H1 (cell line): ENCODE measurements around the gene RPS27. TPM values are rescaled to one million over a fixed set of nuclear protein-coding genes. Genes with fewer than 3 reads are reported as not detected.
A peak's percentile ranks its signal among the peaks of the same experiment; 100 is the strongest.

Experiments
- CTCF ChIA-PET: fragments of 300-600 bp; sonication (Branson Sonifier 250); formaldehyde crosslinking; loops from one replicate; lab custom pipeline; 2021; ENCODE audit not compliant: partially characterized antibody; lab: Charles Lee
- POLR2A ChIA-PET: fragments of 300-600 bp; sonication (Branson Sonifier 250); formaldehyde crosslinking; loops from one replicate; lab custom pipeline; 2021; ENCODE audit warnings: inconsistent platforms; ENCODE audit not compliant: partially characterized antibody; lab: Charles Lee
- DNase-seq, 2 experiments: peaks; one replicate each; pipeline versions ENCODE4 v3.0.0 to v3.0.0-alpha.2; 2010 to 2022; ENCODE audit warnings: low spot score in 2 of 2, low read depth in 1 of 2, mixed read lengths in 1 of 2
- FAIRE-seq: peaks from 2 replicates; lab custom pipeline; 2011; peaks lifted over from hg19 to GRCh38; lab: Jason Lieb, UNC
- H2AFZ ChIP-seq: 2 replicates; pipeline ENCODE4 v1.8.1; 2012; ENCODE audit warnings: low read length, inconsistent platforms
- H2AK5ac ChIP-seq: 2 replicates; pipeline ENCODE4 v1.6.1; 2013; ENCODE audit warnings: low read depth, low read length
- H2BK120ac ChIP-seq: replicated peaks from 2 replicates; pipeline ENCODE3; 2013; ENCODE audit warnings: low read depth, low read length, inconsistent platforms
- H2BK12ac ChIP-seq: 2 replicates; pipeline ENCODE4 v1.6.1; 2013; ENCODE audit warnings: low read depth, low read length
- H2BK15ac ChIP-seq: 2 replicates; pipeline ENCODE4 v1.6.1; 2013; ENCODE audit warnings: low read length
- H2BK20ac ChIP-seq: 2 replicates; pipeline ENCODE4 v1.6.1; 2013; ENCODE audit warnings: low read length
- H2BK5ac ChIP-seq: 2 replicates; pipeline ENCODE4 v1.6.1; 2013; ENCODE audit warnings: low read depth, low read length
- H3K14ac ChIP-seq: 2 replicates; pipeline ENCODE4 v1.6.1; 2013; ENCODE audit warnings: inconsistent platforms; ENCODE audit not compliant: insufficient read length
- H3K18ac ChIP-seq: 2 replicates; pipeline ENCODE4 v1.6.1; 2013; ENCODE audit warnings: low read length; ENCODE audit errors: extremely low read depth
- H3K23ac ChIP-seq: 2 replicates; pipeline ENCODE4 v1.6.1; 2013; ENCODE audit warnings: inconsistent platforms; ENCODE audit not compliant: insufficient read length
- H3K23me2 ChIP-seq: 2 replicates; pipeline ENCODE4 v1.6.1; 2013; ENCODE audit warnings: low read depth, low read length
- H3K27ac ChIP-seq: 2 replicates; pipeline ENCODE4 v1.6.1; 2011; ENCODE audit warnings: low read depth, low read length, inconsistent platforms
- H3K27me3 ChIP-seq, 4 experiments: replicated peaks in 1 of 4; 1 replicate in 1 of 4; 2 replicates in 3 of 4; pipeline versions ENCODE4 v1.6.1 to v1.8.1; 2011 to 2013; ENCODE audit warnings: low read length in 3 of 4, mild to moderate bottlenecking in 3 of 4, inconsistent platforms in 2 of 4, mixed read lengths in 2 of 4, moderate library complexity in 1 of 4; ENCODE audit not compliant: control insufficient read depth in 3 of 4, insufficient read depth in 3 of 4; ENCODE audit errors: extremely low read depth in 1 of 4
- H3K36me3 ChIP-seq, 4 experiments: 2 replicates each; pipeline versions ENCODE4 v1.6.1 to v1.8.1; 2011 to 2013; ENCODE audit warnings: mild to moderate bottlenecking in 4 of 4, low read length in 3 of 4, moderate library complexity in 2 of 4, control low read depth in 1 of 4, inconsistent platforms in 1 of 4; ENCODE audit not compliant: insufficient read depth in 4 of 4, control insufficient read depth in 2 of 4
- H3K4ac ChIP-seq: replicated peaks from 2 replicates; pipeline ENCODE3; 2013; ENCODE audit warnings: low read length, low read depth, mixed read lengths, inconsistent platforms; ENCODE audit not compliant: insufficient read length
- H3K4me1 ChIP-seq, 4 experiments: replicated peaks in 1 of 4; 1 replicate in 1 of 4; 2 replicates in 3 of 4; pipeline versions ENCODE4 v1.6.1 to v1.8.1; 2011 to 2013; ENCODE audit warnings: low read length in 3 of 4, inconsistent platforms in 2 of 4, mixed read lengths in 1 of 4; ENCODE audit not compliant: insufficient read depth in 4 of 4, control insufficient read depth in 3 of 4
- H3K4me2 ChIP-seq, 2 experiments: 2 replicates each; pipeline versions ENCODE4 v1.6.1 to v1.8.1; 2011 to 2013; ENCODE audit warnings: low read depth in 2 of 2, low read length in 2 of 2, control low read depth in 1 of 2, inconsistent platforms in 1 of 2, mild to moderate bottlenecking in 1 of 2; ENCODE audit not compliant: insufficient read depth in 1 of 2
- H3K4me3 ChIP-seq, 4 experiments: fragments of 200-600, 300-600 bp in 1 of 4; sonication (generic), shearing (Covaris generic), sonication (Bioruptor Twin) in 1 of 4; 2 replicates each; pipeline versions ENCODE4 v1.5.1 to v1.8.1; 2011 to 2016; ENCODE audit warnings: low read length in 4 of 4, low read depth in 3 of 4, control low read depth in 2 of 4, inconsistent platforms in 2 of 4, mild to moderate bottlenecking in 2 of 4, mixed read lengths in 1 of 4, moderate library complexity in 1 of 4; ENCODE audit not compliant: insufficient read depth in 2 of 4; ENCODE audit errors: extremely low read depth in 1 of 4
- H3K56ac ChIP-seq: replicated peaks from 2 replicates; pipeline ENCODE3; 2013; ENCODE audit warnings: low read depth, mild to moderate bottlenecking, mixed read lengths, low read length, inconsistent platforms; ENCODE audit not compliant: insufficient read length
- H3K79me1 ChIP-seq: 2 replicates; pipeline ENCODE4 v1.6.1; 2013; ENCODE audit warnings: low read depth, low read length, control low read depth
- H3K79me2 ChIP-seq, 2 experiments: 2 replicates each; pipeline versions ENCODE4 v1.6.1 to v1.8.1; 2012 to 2013; ENCODE audit warnings: low read length in 2 of 2, mild to moderate bottlenecking in 2 of 2, inconsistent platforms in 1 of 2; ENCODE audit not compliant: insufficient read depth in 2 of 2, control insufficient read depth in 1 of 2
- H3K9ac ChIP-seq, 4 experiments: replicated peaks in 1 of 4; 1 replicate in 1 of 4; 2 replicates in 3 of 4; pipeline versions ENCODE4 v1.6.1 to v1.8.1; 2011 to 2013; ENCODE audit warnings: low read depth in 3 of 4, low read length in 3 of 4, control low read depth in 2 of 4, mild to moderate bottlenecking in 2 of 4, moderate library complexity in 2 of 4, inconsistent platforms in 1 of 4; ENCODE audit errors: extremely low read depth in 1 of 4
- H3K9me3 ChIP-seq, 2 experiments: 2 replicates each; pipeline versions ENCODE4 v1.6.1 to v1.8.1; 2012 to 2013; ENCODE audit warnings: mild to moderate bottlenecking in 2 of 2, moderate library complexity in 2 of 2, control low read depth in 1 of 2, inconsistent platforms in 1 of 2, low read depth in 1 of 2, low read length in 1 of 2, mixed read lengths in 1 of 2; ENCODE audit not compliant: insufficient read depth in 2 of 2
- H4K20me1 ChIP-seq, 2 experiments: replicated peaks in 1 of 2; 2 replicates each; pipeline versions ENCODE3 to v1.8.1; 2011 to 2013; ENCODE audit warnings: inconsistent platforms in 2 of 2, low read length in 2 of 2, mild to moderate bottlenecking in 1 of 2; ENCODE audit not compliant: insufficient read depth in 2 of 2, control insufficient read depth in 1 of 2
- H4K5ac ChIP-seq: 2 replicates; pipeline ENCODE4 v1.6.1; 2013; ENCODE audit warnings: low read length, low read depth, mixed read lengths, inconsistent platforms; ENCODE audit not compliant: insufficient read length
- H4K8ac ChIP-seq: 2 replicates; pipeline ENCODE4 v1.8.0; 2013; ENCODE audit warnings: mild to moderate bottlenecking, moderate library complexity, low read length, inconsistent platforms; ENCODE audit not compliant: insufficient read depth; ENCODE audit errors: extremely low read depth
- H4K91ac ChIP-seq: replicated peaks from 2 replicates; pipeline ENCODE3; 2013; ENCODE audit warnings: low read length, mixed read lengths, inconsistent platforms; ENCODE audit not compliant: insufficient read length
- CHD1 ChIP-seq: IDR thresholded peaks from 2 replicates; pipeline ENCODE4 v1.6.1; 2012; ENCODE audit warnings: low read depth, low read length, improper control_type of control experiment
- EP300 ChIP-seq, 2 experiments: IDR thresholded peaks; 1 replicate in 1 of 2; 2 replicates in 1 of 2; pipeline ENCODE4 v1.6.1; 2011 to 2012; ENCODE audit warnings: low read depth in 2 of 2, low read length in 2 of 2, mild to moderate bottlenecking in 2 of 2, borderline replicate concordance in 1 of 2, inconsistent platforms in 1 of 2, moderate library complexity in 1 of 2
- HDAC6 ChIP-seq: IDR thresholded peaks from one replicate; pipeline ENCODE4 v1.7.1; 2012; ENCODE audit warnings: low read depth, mild to moderate bottlenecking, inconsistent platforms, low read length, moderate library complexity
- SP2 ChIP-seq: IDR thresholded peaks from 2 replicates; pipeline ENCODE4 v1.6.1; 2012; ENCODE audit warnings: mild to moderate bottlenecking, low read length, inconsistent platforms
- TAF7 ChIP-seq: optimal IDR thresholded peaks from 2 replicates; pipeline ENCODE3; 2011; ENCODE audit warnings: low read depth, mild to moderate bottlenecking, inconsistent platforms, low read length, moderate library complexity, borderline replicate concordance
- WGBS, 2 experiments: shearing (Covaris generic) in 1 of 2; methylation state at CpG; one replicate each; pipeline versions ENCODE4 v1.1.6 to v1.1.7; 2013 to 2015; ENCODE audit warnings: low lambda C conversion rate in 2 of 2, mixed read lengths in 2 of 2, inconsistent platforms in 1 of 2, low coverage in 1 of 2, missing lambda C conversion rate in 1 of 2; ENCODE audit not compliant: insufficient replicate concordance in 2 of 2, insufficient coverage in 1 of 2, insufficient read length in 1 of 2; ENCODE audit errors: extremely low coverage in 1 of 2, missing lambda C conversion rate in 1 of 2; 5-methylcytosine and 5-hydroxymethylcytosine counted together
- polyA plus RNA-seq, 7 experiments: library from polyadenylated mRNA; depleted of rRNA in 3 of 7; stranded (reverse) in 5 of 7; unstranded in 2 of 7; fragments of >200 nt in 5 of 7; fragments of 200-250 nt in 2 of 7; gene quantifications; 1 replicate in 5 of 7; 2 replicates in 1 of 7; 4 replicates in 1 of 7; pipeline versions ENCODE4 v1.2.1 to v1.2.3, GENCODE V29; 2011 to 2013; ENCODE audit warnings: missing spikeins in 2 of 7, mixed read lengths in 2 of 7
- total RNA-seq: library from RNA; stranded (reverse); fragmentation: NEBNext Ultra II Directional; extraction: Animal tissue kit (Norgen Biotek cat#: 25700); gene quantifications from 2 replicates; pipeline ENCODE4 v1.2.1, GENCODE V29; 2021

Gene RPS27
- total and polyA plus RNA-seq, 2 of the 8 experiments (the other 6 are each of a cell fraction or from before 2014, with no cell fraction given), result 1,810 to 3,155 TPM

DNA sequence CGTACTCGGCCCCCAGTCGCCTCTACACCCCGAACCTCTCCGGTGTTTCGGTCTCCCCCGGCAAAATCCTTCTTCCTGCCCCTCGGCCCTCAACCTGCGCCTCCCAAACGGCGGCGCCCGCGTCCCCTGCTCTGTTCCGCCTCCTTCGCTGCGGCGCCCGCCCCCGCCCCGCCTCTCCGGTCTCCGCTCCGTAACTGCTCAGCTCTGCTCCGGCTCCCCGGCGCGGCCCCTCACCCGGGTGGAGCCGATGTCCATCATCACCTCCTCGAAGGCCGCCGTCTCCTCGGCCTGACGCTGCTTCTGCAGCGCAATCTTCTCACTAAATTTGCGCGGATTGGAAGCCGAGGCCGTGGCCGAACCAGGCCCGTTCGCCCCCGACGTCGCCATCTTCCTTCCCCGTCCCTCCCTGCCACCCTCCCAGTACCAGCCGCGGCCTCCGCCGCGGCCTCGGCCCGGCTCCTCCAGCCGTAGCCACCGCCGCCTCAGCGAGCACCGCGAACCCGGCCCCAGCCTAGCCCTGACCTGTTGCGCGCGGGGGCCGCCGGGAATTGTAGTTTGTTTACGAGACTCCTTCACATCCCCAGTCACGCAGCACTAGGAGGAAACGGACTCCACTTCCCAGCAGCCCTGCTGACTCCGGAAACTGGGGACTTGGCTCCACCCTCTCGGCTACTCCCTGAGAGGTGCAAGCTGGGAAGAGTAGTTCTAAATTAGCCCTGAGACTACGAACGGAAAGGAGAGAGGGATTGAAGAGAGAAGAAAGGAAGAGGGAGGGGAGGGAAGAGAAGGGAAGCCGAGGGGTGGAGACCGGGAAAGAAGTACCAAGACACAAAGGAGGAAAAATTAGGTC lies 32.2 kb upstream of the RPS27 start, which contains the start of gene CRTC2:
Gene CRTC2, minus strand, starts transcription at position 502 of the 850 bp plus-strand sequence. Its CDS starts 115 bp downstream, at position 387.
- H3K4me1 ChIP-seq, result peaks cover 6 to 20% (median 12%) of the 10 kb centered on the region in 4 experiments
- DNase-seq (peak; percentile 96 to 97), FAIRE-seq (peak; percentile 78)
- H2BK120ac ChIP-seq, result no peak within 1 kb of the TSS
- H3K56ac ChIP-seq, result peak within 1 kb of the TSS; percentile 25
- peak within 1 kb of the TSS; percentile 96 for H2BK5ac ChIP-seq
- no peaks in the 10 kb centered on the region for H3K9me3 ChIP-seq
- H3K79me2 ChIP-seq, result peaks cover 36 to 73% of the 10 kb centered on the region in 2 experiments
- H3K23me2 ChIP-seq, result peaks cover 22% of the 10 kb centered on the region
- peak within 1 kb of the TSS; percentile 92 for H3K18ac ChIP-seq
- no peak within 1 kb of the TSS for H3K4ac ChIP-seq
- POLR2A ChIA-PET, result interaction anchor here (0.5 to 15.7 kb wide), 18 partner anchors 11 to 535 kb away, joined by 3 to 454 read pairs (median 4); partner anchors contain the start of genes CHTOP, CREB3L4, DENND4B and GATAD2B
- H3K23ac ChIP-seq, result no peak within 1 kb of the TSS
- peak within 1 kb of the TSS; percentile 66 for H4K5ac ChIP-seq
- H3K4me2 ChIP-seq, result peak within 1 kb of the TSS; percentile 81 to 89
- peaks cover 9 to 14% of the 10 kb centered on the region in 2 experiments for H4K20me1 ChIP-seq
- H3K79me1 ChIP-seq, result peaks cover 31% of the 10 kb centered on the region
- peak within 1 kb of the TSS; percentile 77 for H3K27ac ChIP-seq
- H2AFZ ChIP-seq, result peak within 1 kb of the TSS; percentile 4; the same call in 1 of the 2 replicates
- peaks cover 11 to 26% (median 20%) of the 10 kb centered on the region in 4 experiments for H3K36me3 ChIP-seq
- 0 out of 2 replicates have a peak within 1 kb of the TSS, but pooled peaks have one; percentile 60 for H2BK12ac ChIP-seq
- no peaks in the 10 kb centered on the region for H3K27me3 ChIP-seq
- H2AK5ac ChIP-seq, result 0 out of 2 replicates have a peak within 1 kb of the TSS, but pooled peaks have one; percentile 11
- peak within 1 kb of the TSS; percentile 94 for H4K8ac ChIP-seq
- no peak within 1 kb of the TSS for H2BK20ac ChIP-seq
- no peak within 1 kb of the TSS for H3K14ac ChIP-seq
- 2% methylated on average over 49 of the region's 75 CpGs; no CpG with 5 or more reads in 1 of the 2 experiments for WGBS, 2 experiments
- peak within 1 kb of the TSS; percentile 76 for H4K91ac ChIP-seq
- CTCF ChIA-PET, result interaction anchor here (1.0 to 6.4 kb wide), 3 partner anchors 13 to 30 kb away, joined by 3 to 31 read pairs (median 3); partner anchors contain the start of gene DENND4B
- H3K4me3 ChIP-seq, result peak within 1 kb of the TSS; percentile 82 to 98 (median 88)
- H3K9ac ChIP-seq, result peak within 1 kb of the TSS; percentile 77 to 85 (median 81)
- 0 out of 2 replicates have a peak within 1 kb of the TSS, but pooled peaks have one; percentile 16 for H2BK15ac ChIP-seq
- TF ChIP-seq EP300 (IDR thresholded peaks at IDR 0.05; ENCODE audit: borderline replicate concordance in 1 of 2, low read depth in 2 of 2, low read length in 2 of 2), result 0 out of 3 replicates have a peak, but pooled peaks of 1 of the 2 experiments have one; percentile 13
- TF ChIP-seq CHD1, result no peak
- no peak for TF ChIP-seq HDAC6
- peak; percentile 81 for TF ChIP-seq TAF7
- no peak for TF ChIP-seq SP2
